Endodermal cell (in vitro differentiated cells): ENCODE data around the gene PLB1. TPM values are rescaled to one million over a fixed set of nuclear protein-coding genes. Genes with fewer than 3 reads are reported as not detected.

ENCODE experiments used
- DNase-seq: peaks from one replicate; pipeline ENCODE4 v3.0.0-alpha.2; 2017
- H3K27ac ChIP-seq: 2 replicates; pipeline ENCODE4 v1.5.1; 2013; ENCODE audit warnings: mild to moderate bottlenecking, low read depth, low read length, moderate library complexity
- H3K27me3 ChIP-seq: 2 replicates; pipeline ENCODE4 v1.6.1; 2013; ENCODE audit warnings: mild to moderate bottlenecking, low read length, moderate library complexity; ENCODE audit not compliant: insufficient read depth, control insufficient read depth, poor library complexity, severe bottlenecking
- H3K36me3 ChIP-seq: 2 replicates; pipeline ENCODE4 v1.7.0; 2013; ENCODE audit warnings: mild to moderate bottlenecking, low read length, moderate library complexity; ENCODE audit not compliant: control insufficient read depth, insufficient read depth
- H3K4me1 ChIP-seq: one replicate; pipeline ENCODE4 v1.7.0; 2013; ENCODE audit warnings: low read length; ENCODE audit not compliant: control insufficient read depth, insufficient read depth
- H3K4me3 ChIP-seq: 2 replicates; pipeline ENCODE4 v1.5.1; 2013; ENCODE audit warnings: mild to moderate bottlenecking, low read length, moderate library complexity
- H3K9ac ChIP-seq: 2 replicates; pipeline ENCODE4 v1.6.1; 2013; ENCODE audit warnings: mild to moderate bottlenecking, low read length, moderate library complexity; ENCODE audit not compliant: poor library complexity, severe bottlenecking; ENCODE audit errors: extremely low read depth
- H3K9me3 ChIP-seq: 2 replicates; pipeline ENCODE4 v1.6.1; 2013; ENCODE audit warnings: mild to moderate bottlenecking, low read length, moderate library complexity; ENCODE audit not compliant: control insufficient read depth
- H3K27ac Mint-ChIP-seq: 2 replicates; pipeline ENCODE4 v1.8.0; 2020; ENCODE audit warnings: mixed read lengths
- H3K27me3 Mint-ChIP-seq: 2 replicates; pipeline ENCODE4 v1.8.0; 2021; ENCODE audit warnings: mild to moderate bottlenecking, mixed read lengths; ENCODE audit not compliant: insufficient read depth
- H3K36me3 Mint-ChIP-seq: 2 replicates; pipeline ENCODE4 v1.8.0; 2020; ENCODE audit warnings: low read depth, mixed read lengths
- H3K4me1 Mint-ChIP-seq: 2 replicates; pipeline ENCODE4 v1.8.0; 2020; ENCODE audit warnings: mixed read lengths
- H3K4me3 Mint-ChIP-seq: 2 replicates; pipeline ENCODE4 v1.8.0; 2020; ENCODE audit warnings: mild to moderate bottlenecking, moderate library complexity, mixed read lengths
- H3K9me3 Mint-ChIP-seq: 2 replicates; pipeline ENCODE4 v1.8.0; 2020; ENCODE audit warnings: mild to moderate bottlenecking, mixed read lengths
- CTCF ChIP-seq: fragments of 200-600 bp; sonication (generic); conservative IDR thresholded peaks from 2 replicates; pipeline ENCODE4 v1.5.0; 2021; ENCODE audit warnings: antibody characterized with exemption, mild to moderate bottlenecking
- WGBS, 2 experiments: methylation state at CpG; one replicate each; pipeline versions ENCODE4 v1.1.5 to v1.1.7; 2013; ENCODE audit warnings: missing lambda C conversion rate in 2 of 2, mixed read lengths in 1 of 2; ENCODE audit not compliant: insufficient coverage in 1 of 2, insufficient read length in 1 of 2; 5-methylcytosine and 5-hydroxymethylcytosine counted together
- total RNA-seq, 2 donors: library from RNA; stranded (reverse); fragmentation: NEBNext Ultra II Directional in 1 of 2; extraction: Animal tissue kit (Norgen Biotek cat#: 25700) in 1 of 2; gene quantifications; 2 replicates in 1 of 2; 3 replicates in 1 of 2; pipeline ENCODE4 v1.2.1, GENCODE V29; 2021

PLB1 gene
- total RNA-seq, 2 donors from 2014 or later: 0.35 to 0.38 TPM

- Mint-ChIP-seq H3K9me3 (peaks cover 11% of the 10 kb centered on the region), H3K36me3 (no peaks in the 10 kb centered on the region), H3K4me1 (no peaks in the 10 kb centered on the region), H3K27ac (no peak overlapping the region), H3K4me3 (no peak overlapping the region), H3K27me3 (no peaks in the 10 kb centered on the region)
- no peak overlapping the region for H3K27ac ChIP-seq
- H3K9ac ChIP-seq: no peak overlapping the region
- WGBS, 2 experiments: 75 to 90% methylated on average over 4 to 6 of the region's 6 CpGs
- H3K27me3 ChIP-seq: no peaks in the 10 kb centered on the region
- no peak for DNase-seq
- H3K9me3 ChIP-seq: peaks cover 9% of the 10 kb centered on the region
- H3K4me1 ChIP-seq: no peaks in the 10 kb centered on the region
- H3K4me3 ChIP-seq: no peak overlapping the region
- TF ChIP-seq CTCF: no peak
- H3K36me3 ChIP-seq: no peaks in the 10 kb centered on the region
These were observed 32.5 kb upstream of the PLB1 start for GRCh38 chr2:28463211-28463816.

- no peaks in the 10 kb centered on the region for H3K36me3 ChIP-seq
- DNase-seq: no peak
- Mint-ChIP-seq H3K27ac (no peak overlapping the region), H3K4me3 (no peak overlapping the region), H3K9me3 (peaks cover 11% of the 10 kb centered on the region), H3K27me3 (peaks cover under 1% of the 10 kb centered on the region), H3K36me3 (no peaks in the 10 kb centered on the region), H3K4me1 (no peaks in the 10 kb centered on the region)
- peaks cover 9% of the 10 kb centered on the region for H3K9me3 ChIP-seq
- no peak for TF ChIP-seq CTCF
- WGBS, 2 experiments: 84 to 92% methylated on average over 4 of the region's 4 CpGs
- H3K27ac ChIP-seq: no peak overlapping the region
- no peak overlapping the region for H3K4me3 ChIP-seq
- H3K4me1 ChIP-seq: no peaks in the 10 kb centered on the region
- no peaks in the 10 kb centered on the region for H3K27me3 ChIP-seq
- no peak overlapping the region for H3K9ac ChIP-seq
These were observed 32.0 kb upstream of the PLB1 start for GRCh38 chr2:28463893-28464292.

- H3K36me3 ChIP-seq: no peaks in the 10 kb centered on the region
- Mint-ChIP-seq H3K4me3 (no peak overlapping the region), H3K36me3 (no peaks in the 10 kb centered on the region), H3K27ac (no peak overlapping the region), H3K27me3 (peaks cover 5% of the 10 kb centered on the region), H3K4me1 (no peaks in the 10 kb centered on the region), H3K9me3 (peaks cover 11% of the 10 kb centered on the region)
- peaks cover 9% of the 10 kb centered on the region for H3K9me3 ChIP-seq
- no peaks in the 10 kb centered on the region for H3K27me3 ChIP-seq
- no peaks in the 10 kb centered on the region for H3K4me1 ChIP-seq
- TF ChIP-seq CTCF: no peak
- no peak overlapping the region for H3K9ac ChIP-seq
- WGBS, 2 experiments: 80 to 81% methylated on average over 6 to 7 of the region's 8 CpGs
- H3K27ac ChIP-seq: no peak overlapping the region
- H3K4me3 ChIP-seq: no peak overlapping the region
- DNase-seq: no peak
These were observed 30.5 kb upstream of the PLB1 start for GRCh38 chr2:28465148-28465885.
